ENCODE measurements around the gene RASGRF2.

- TF ChIP-seq POLR2A (IDR thresholded peaks at IDR 0.05; ENCODE audit: low read length) (no peak), GATA1 (IDR thresholded peaks at IDR 0.05; ENCODE audit: low read depth, low read length) (no peak)
Observed at GRCh38 chr5:81269751-81270393, 309.7 kb downstream of the RASGRF2 start.
